Muscle layer of duodenum (tissue), 2 donors: ENCODE measurements around the gene SEMA3E.

ENCODE experiments used
- H3K27ac ChIP-seq: one replicate; pipeline ENCODE4 v1.7.0; 2013; ENCODE audit warnings: mild to moderate bottlenecking, low read length
- H3K27me3 ChIP-seq: one replicate; pipeline ENCODE4 v1.7.0; 2013; ENCODE audit warnings: low read depth, mild to moderate bottlenecking, control low read depth, low read length
- H3K36me3 ChIP-seq, 2 donors: one replicate each; pipeline ENCODE4 v1.7.0; 2013; ENCODE audit warnings: low read length in 2 of 2, control low read depth in 1 of 2, mild to moderate bottlenecking in 1 of 2; ENCODE audit not compliant: insufficient read depth in 2 of 2, control insufficient read depth in 1 of 2
- H3K4me1 ChIP-seq, 2 donors: one replicate each; pipeline ENCODE4 v1.7.0; 2013; ENCODE audit warnings: low read length in 2 of 2, mild to moderate bottlenecking in 2 of 2, control low read depth in 1 of 2, moderate library complexity in 1 of 2; ENCODE audit not compliant: insufficient read depth in 2 of 2, control insufficient read depth in 1 of 2
- H3K4me3 ChIP-seq, 2 donors: one replicate each; pipeline ENCODE4 v1.7.0; 2013; ENCODE audit warnings: low read length in 2 of 2, low read depth in 1 of 2, mild to moderate bottlenecking in 1 of 2
- H3K9me3 ChIP-seq, 2 donors: one replicate each; pipeline ENCODE4 v1.7.0; 2013; ENCODE audit warnings: low read length in 2 of 2, control low read depth in 1 of 2, mild to moderate bottlenecking in 1 of 2; ENCODE audit not compliant: control insufficient read depth in 1 of 2
- donor health status: healthy.

SEMA3E gene

DNA sequence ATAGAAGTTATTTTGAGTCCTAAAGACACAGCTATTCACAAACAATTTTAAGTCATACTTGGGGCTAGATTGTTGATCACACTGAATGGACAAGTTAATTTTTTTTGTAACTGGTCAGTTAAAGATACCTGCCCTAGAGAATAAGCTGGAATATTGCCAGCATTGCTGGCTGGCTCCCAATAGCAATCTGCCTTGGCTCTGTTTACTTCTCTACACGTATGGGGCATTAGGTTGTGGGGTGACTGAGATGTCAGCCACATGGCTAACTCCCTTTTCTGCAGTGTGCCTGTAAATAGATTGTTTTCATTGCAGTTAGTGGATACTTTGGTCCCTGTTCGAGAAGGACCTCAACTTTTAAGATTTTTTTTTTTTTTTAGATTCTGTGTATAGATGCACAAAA, 128.2 kb downstream of the SEMA3E start:
- Histone ChIP-seq H3K4me1 (no peaks in the 10 kb centered on the region), H3K27me3 (no peaks in the 10 kb centered on the region), H3K9me3 (no peaks in the 10 kb centered on the region), H3K27ac (no peak overlapping the region), H3K4me3 (no peak overlapping the region), H3K36me3 (no peaks in the 10 kb centered on the region)

DNA sequence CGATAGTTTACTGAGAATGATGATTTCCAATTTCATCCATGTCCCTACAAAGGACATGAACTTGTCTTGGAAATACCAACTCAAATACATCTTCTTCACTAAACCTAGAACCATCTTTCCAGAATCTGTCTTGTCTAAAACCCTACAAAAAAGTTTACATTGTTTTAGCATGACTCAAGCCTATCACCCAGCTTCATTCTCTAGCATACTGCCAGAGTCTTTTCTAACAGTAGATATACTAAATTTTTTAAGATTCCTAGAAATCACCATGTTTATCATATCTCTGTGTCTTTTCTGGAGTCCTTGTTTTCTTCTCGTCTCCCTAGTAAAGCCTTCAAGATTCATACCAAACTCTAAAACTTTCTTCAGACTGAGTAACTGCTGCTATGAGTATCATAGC, 129.7 kb downstream of the SEMA3E start:
- Histone ChIP-seq H3K9me3 (no peaks in the 10 kb centered on the region), H3K27ac (no peak overlapping the region), H3K36me3 (no peaks in the 10 kb centered on the region), H3K4me3 (no peak overlapping the region), H3K27me3 (no peaks in the 10 kb centered on the region), H3K4me1 (no peaks in the 10 kb centered on the region)

DNA sequence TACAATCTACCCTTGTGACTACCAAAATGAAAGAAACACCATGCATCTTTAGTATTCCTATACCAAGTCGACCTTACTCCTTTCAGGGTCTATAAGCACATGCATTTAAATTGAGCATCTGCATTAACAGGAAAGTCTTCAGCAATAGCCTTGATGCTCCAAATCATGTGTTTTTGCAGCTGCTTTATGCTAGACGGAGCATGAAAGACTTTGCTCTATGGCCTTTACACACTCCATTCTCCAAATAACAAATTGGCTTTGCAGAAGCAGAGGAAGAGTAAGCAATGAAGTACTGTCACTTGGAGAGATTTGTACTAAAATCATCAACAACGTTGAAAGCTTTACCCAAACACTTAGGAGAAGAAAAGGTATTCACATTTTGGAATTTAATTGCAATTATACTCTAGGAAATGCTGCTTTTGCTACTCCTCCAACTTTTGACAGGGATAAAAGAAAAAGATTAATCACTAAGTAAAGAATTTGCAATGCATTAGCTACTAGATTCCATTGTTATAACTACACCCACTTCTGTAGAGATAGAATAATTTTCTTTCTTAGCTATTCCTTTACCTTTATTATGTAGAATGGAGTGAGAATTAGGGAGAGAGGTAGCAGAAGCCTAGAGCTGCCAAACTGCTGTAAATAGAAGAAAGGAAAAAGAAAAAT, 131.8 kb downstream of the SEMA3E start:
- H3K9me3 ChIP-seq: no peaks in the 10 kb centered on the region
- H3K27me3 ChIP-seq: no peaks in the 10 kb centered on the region
- H3K27ac ChIP-seq: no peak overlapping the region
- H3K4me3 ChIP-seq: no peak overlapping the region
- H3K36me3 ChIP-seq: no peaks in the 10 kb centered on the region
- H3K4me1 ChIP-seq: no peaks in the 10 kb centered on the region

DNA sequence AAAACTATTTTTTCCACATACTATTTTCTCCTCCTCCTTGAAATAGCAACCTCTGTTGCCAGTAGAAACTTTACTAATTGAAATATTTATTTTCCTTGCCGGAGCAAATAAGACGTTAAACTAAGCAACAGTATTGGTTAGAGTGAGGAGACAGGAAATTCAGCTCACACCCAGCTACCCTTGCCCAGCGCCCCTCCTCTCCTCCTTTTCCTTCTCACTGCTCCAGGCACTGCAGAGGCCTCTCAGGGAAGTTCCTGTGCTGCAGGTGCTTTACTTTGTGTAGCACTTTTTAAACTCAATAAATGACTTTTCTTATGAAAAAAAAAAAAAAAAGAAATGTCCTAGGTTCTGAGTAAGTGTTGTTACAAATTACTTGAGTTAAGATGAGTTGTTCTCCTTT, 134.0 kb downstream of the SEMA3E start:
- Histone ChIP-seq H3K27ac (no peak overlapping the region), H3K4me1 (no peaks in the 10 kb centered on the region), H3K4me3 (no peak overlapping the region), H3K9me3 (no peaks in the 10 kb centered on the region), H3K36me3 (no peaks in the 10 kb centered on the region), H3K27me3 (no peaks in the 10 kb centered on the region)

DNA sequence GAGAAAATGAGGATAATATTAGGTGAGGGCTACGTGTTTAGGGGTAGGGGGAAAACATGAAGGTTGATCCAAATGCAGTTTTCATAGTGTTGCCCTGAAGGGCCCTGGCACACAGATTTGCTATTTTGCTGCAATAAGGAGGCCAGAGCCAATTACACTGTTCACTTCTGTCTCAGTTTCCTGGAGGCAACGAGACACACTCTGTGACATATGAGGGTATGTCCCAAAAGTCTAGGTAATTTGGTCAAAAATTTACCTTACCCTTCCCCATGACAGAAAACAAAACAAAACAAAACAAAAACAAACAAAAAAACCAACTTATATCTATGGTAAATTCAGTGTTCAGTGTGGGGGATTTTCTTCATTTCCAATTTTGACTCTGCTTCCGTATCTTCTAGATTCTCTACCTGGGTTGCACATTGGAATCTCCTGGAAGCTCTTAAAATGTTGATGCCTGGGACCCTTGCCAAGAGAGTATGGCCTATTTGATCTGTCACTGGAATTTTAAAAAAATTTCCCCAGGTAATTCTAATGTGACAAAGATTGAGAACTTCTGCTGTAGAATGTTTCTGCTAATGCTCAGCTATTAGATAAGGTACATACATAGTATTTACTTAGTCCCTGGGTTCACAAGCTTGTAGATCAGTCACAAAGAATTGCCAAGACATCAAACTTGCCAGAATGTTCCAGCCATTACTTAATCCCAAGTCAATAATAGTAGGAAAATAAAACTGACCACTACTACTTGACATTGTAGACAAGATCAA, 139.5 kb downstream of the SEMA3E start:
- Histone ChIP-seq H3K9me3 (no peaks in the 10 kb centered on the region), H3K4me1 (no peaks in the 10 kb centered on the region), H3K4me3 (no peak overlapping the region), H3K27me3 (no peaks in the 10 kb centered on the region), H3K36me3 (no peaks in the 10 kb centered on the region), H3K27ac (no peak overlapping the region)

DNA sequence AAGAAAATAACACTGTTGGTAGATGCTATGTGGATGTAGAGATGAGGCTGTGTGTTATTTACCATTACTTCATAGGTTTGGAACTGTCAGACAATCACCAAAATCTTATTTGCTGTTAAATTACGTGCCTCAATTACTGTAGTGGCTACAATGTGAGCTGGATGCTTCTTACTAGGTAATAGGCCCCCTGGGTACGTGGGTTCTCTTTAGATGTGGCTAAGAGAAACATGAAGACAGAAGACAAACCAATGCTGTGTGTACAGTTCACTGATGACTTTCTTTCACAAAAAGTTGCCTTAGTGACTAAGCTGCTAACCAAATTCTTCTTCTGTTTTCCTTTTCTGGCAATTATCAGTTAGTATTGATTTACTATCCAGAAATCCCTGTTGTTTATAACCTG, 144.6 kb downstream of the SEMA3E start:
- Histone ChIP-seq H3K4me3 (no peak overlapping the region), H3K27me3 (no peaks in the 10 kb centered on the region), H3K36me3 (no peaks in the 10 kb centered on the region), H3K4me1 (no peaks in the 10 kb centered on the region), H3K9me3 (no peaks in the 10 kb centered on the region), H3K27ac (no peak overlapping the region)

DNA sequence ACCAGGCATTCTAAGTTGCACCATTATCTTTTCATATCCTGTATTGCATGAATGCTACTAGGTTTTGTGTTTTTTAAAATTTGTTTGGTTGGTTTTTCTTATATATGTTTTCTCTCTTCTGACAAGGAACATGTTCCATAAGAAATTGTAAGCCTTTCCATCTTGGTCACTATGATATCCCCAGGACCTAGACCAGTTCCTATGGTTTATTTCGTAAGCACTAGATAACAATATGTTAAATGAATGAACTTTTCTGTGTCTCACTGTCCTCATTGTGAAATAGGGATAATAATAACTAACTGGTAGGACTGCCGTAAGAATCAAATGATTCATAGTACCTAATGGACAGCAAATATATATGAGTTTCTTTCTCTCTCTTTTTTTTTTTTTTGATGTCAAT, 146.3 kb downstream of the SEMA3E start:
- H3K4me1 ChIP-seq: no peaks in the 10 kb centered on the region
- H3K27ac ChIP-seq: no peak overlapping the region
- H3K27me3 ChIP-seq: no peaks in the 10 kb centered on the region

DNA sequence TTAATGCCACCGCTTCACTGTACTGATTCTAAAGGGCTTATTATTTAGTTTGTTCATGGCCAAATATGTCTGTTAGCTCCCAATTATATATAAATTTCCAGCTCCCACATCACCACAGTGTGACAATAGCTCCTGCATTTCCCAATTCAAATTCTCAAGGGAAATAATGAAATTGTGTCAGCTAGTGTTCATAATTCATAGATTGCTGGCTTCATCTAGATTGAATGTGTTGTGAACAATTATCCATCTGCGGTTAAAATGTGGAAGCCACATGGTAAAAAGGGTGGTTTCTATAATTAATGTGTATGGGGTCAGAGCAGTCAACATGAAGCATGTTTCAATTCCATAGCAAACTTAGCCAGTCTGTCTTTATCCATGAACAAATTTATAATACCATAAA, 154.3 kb downstream of the SEMA3E start:
- H3K4me3 ChIP-seq: no peak overlapping the region
- H3K4me1 ChIP-seq: no peaks in the 10 kb centered on the region
- no peaks in the 10 kb centered on the region for H3K36me3 ChIP-seq
- no peaks in the 10 kb centered on the region for H3K9me3 ChIP-seq
- no peaks in the 10 kb centered on the region for H3K27me3 ChIP-seq
- H3K27ac ChIP-seq: no peak overlapping the region

More for the DNA sequence above, 146.3 kb downstream of the SEMA3E start:
- Histone ChIP-seq H3K4me3 (no peak overlapping the region), H3K36me3 (no peaks in the 10 kb centered on the region), H3K9me3 (no peaks in the 10 kb centered on the region)

DNA sequence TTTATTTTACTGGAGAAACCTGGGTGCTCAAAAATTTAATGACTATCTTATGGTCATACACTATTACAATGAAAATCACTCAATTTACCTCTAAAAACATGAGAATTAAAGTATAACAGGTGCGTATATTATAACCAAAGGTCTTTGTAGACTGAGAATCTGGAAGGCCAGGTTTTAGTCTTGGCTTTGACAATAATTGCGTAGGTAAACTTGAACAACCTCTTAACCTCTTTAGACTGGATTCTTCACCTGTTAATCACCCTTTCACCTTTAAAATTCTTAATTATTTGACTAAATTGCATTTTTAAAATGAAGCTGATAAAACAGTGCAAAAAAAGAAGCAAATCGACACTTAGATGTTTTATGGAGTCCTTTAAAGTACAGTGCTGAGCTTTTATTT, 156.1 kb downstream of the SEMA3E start:
- H3K27me3 ChIP-seq: no peaks in the 10 kb centered on the region
- H3K9me3 ChIP-seq: no peaks in the 10 kb centered on the region
- H3K4me3 ChIP-seq: no peak overlapping the region
- H3K36me3 ChIP-seq: no peaks in the 10 kb centered on the region
- H3K4me1 ChIP-seq: no peaks in the 10 kb centered on the region
- no peak overlapping the region for H3K27ac ChIP-seq

DNA sequence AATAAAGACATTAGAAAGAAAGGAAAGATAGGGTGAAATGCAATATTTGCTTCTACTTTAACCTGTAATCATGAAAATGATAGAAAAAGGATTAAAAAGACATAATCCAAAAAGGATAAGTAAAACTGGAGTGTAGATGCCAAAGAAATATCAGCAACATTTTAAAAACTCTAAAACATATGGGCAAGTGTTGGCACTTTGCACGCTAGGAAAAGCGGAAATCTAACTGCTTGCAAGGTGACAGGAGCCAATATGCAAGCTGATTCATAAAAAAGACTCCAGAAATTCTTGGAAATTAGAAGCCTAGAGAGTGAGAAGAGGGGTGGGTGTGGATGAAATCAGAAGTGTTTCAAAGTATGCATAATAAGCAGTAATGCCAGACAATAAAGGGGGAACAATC, 161.1 kb downstream of the SEMA3E start:
- no peaks in the 10 kb centered on the region for H3K4me1 ChIP-seq
- H3K9me3 ChIP-seq: no peaks in the 10 kb centered on the region
- H3K36me3 ChIP-seq: no peaks in the 10 kb centered on the region
- H3K4me3 ChIP-seq: no peak overlapping the region
- no peak overlapping the region for H3K27ac ChIP-seq
- H3K27me3 ChIP-seq: no peaks in the 10 kb centered on the region

DNA sequence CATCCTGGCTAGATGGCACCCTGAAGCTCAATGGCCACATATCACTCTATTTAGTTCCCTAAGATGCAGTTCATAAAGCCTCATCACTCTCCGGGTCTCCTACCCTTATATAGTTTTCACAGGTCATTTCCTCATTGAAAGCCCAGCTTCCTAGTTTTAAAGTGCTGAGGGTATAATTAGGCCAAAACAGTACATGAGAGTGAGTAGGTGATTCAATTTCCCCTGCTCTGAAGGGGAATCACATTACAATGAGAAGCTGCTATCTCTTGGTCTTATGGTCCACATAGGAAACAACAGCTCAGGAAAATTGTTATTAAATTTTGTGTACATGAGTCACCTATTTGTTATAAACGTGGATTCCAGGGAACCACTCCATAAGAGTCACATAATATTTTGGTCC, 162.0 kb downstream of the SEMA3E start:
- Histone ChIP-seq H3K9me3 (no peaks in the 10 kb centered on the region), H3K27me3 (no peaks in the 10 kb centered on the region), H3K4me1 (no peaks in the 10 kb centered on the region), H3K27ac (no peak overlapping the region), H3K4me3 (no peak overlapping the region), H3K36me3 (no peaks in the 10 kb centered on the region)

DNA sequence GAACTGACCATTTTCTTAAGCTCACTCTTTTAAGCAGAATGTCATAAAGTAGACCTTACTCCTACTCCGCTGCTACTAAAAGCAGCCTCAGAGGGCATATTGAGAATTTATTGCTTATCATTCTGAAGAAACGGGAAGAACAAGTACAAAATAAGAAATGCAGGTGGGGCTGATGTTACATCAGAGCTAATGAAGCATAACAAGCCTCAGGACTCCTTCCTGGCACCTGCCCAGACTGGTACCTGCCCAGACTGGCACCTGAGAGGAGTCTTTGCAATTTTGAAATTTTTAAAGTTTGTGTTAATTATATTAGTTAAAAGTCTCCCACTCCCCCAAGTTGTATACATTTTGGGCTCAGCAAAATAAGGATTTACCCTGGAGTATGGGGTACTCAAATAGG, 162.4 kb downstream of the SEMA3E start:
- Histone ChIP-seq H3K4me3 (no peak overlapping the region), H3K4me1 (no peaks in the 10 kb centered on the region), H3K36me3 (no peaks in the 10 kb centered on the region), H3K27me3 (no peaks in the 10 kb centered on the region), H3K9me3 (no peaks in the 10 kb centered on the region), H3K27ac (no peak overlapping the region)
